ENCODE results near the gene TREM1.

DNA sequence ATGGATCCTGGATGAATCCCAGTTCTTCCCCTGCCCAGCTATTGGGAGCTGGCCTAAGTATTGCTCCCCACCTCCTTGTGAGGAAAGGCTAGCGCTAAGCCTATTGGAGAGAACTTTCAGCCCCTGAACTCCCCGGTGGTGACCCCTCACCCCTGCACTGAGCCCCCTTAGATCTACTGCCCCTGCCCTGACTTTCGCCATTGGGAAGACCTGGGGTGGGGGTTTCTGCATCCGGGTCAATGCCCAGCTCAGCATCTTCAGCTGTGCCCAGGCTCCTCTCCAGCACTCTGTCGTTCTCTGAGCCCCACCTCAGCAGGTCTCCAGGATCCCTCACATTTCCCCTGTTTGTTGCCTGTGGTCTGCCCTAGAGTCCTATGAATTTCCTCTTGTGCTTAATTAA lies 49.4 kb downstream of the TREM1 start:
- TF ChIP-seq, protein P1, sequence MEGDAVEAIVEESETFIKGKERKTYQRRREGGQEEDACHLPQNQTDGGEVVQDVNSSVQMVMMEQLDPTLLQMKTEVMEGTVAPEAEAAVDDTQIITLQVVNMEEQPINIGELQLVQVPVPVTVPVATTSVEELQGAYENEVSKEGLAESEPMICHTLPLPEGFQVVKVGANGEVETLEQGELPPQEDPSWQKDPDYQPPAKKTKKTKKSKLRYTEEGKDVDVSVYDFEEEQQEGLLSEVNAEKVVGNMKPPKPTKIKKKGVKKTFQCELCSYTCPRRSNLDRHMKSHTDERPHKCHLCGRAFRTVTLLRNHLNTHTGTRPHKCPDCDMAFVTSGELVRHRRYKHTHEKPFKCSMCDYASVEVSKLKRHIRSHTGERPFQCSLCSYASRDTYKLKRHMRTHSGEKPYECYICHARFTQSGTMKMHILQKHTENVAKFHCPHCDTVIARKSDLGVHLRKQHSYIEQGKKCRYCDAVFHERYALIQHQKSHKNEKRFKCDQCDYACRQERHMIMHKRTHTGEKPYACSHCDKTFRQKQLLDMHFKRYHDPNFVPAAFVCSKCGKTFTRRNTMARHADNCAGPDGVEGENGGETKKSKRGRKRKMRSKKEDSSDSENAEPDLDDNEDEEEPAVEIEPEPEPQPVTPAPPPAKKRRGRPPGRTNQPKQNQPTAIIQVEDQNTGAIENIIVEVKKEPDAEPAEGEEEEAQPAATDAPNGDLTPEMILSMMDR (conservative IDR thresholded peaks at IDR 0.05; ENCODE audit: low read length), result no peak
- TF ChIP-seq EZH2phosphoT487 (IDR thresholded peaks at IDR 0.05; ENCODE audit: borderline replicate concordance), result no peak

All from Loucy (cell line).